Central memory CD8-positive, alpha-beta T cell (primary cell): ENCODE measurements around the gene TLK1.
"Not testable (repeated sequence)": the region's sequence is repeated elsewhere in the genome, so short reads cannot be mapped to it uniquely, and the experiment has no call there.

ENCODE experiments used
- ATAC-seq: fragments of 150-1000 bp; cut with Tn5 transposase; replicated peaks from 2 replicates; pipeline ENCODE4 v1.10.0; 2022; ENCODE audit warnings: mild to moderate bottlenecking, moderate FRiP score, moderate number of reproducible peaks; ENCODE audit not compliant: poor library complexity, severe bottlenecking; ENCODE audit errors: extremely low read depth
- DNase-seq, 2 donors: peaks; one replicate each; pipeline ENCODE4 v3.0.0; 2021; ENCODE audit warnings: low spot score in 2 of 2
- H3K27ac Mint-ChIP-seq: one replicate; pipeline ENCODE4 v1.8.0; 2022; ENCODE audit warnings: low read depth, mild to moderate bottlenecking, moderate library complexity, mixed read lengths
- H3K27me3 Mint-ChIP-seq: one replicate; pipeline ENCODE4 v1.8.0; 2022; ENCODE audit warnings: mixed read lengths
- H3K36me3 Mint-ChIP-seq: one replicate; pipeline ENCODE4 v1.8.0; 2022; ENCODE audit warnings: mild to moderate bottlenecking, moderate library complexity, mixed read lengths; ENCODE audit not compliant: insufficient read depth
- H3K4me1 Mint-ChIP-seq: one replicate; pipeline ENCODE4 v1.8.0; 2022; ENCODE audit warnings: mixed read lengths
- H3K4me3 Mint-ChIP-seq: one replicate; pipeline ENCODE4 v1.8.0; 2022; ENCODE audit warnings: mild to moderate bottlenecking, moderate library complexity, mixed read lengths
- H3K9me3 Mint-ChIP-seq: one replicate; pipeline ENCODE4 v1.8.0; 2022; ENCODE audit warnings: mixed read lengths

The TLK1 gene

GRCh38 chr2:171109571-171109970, 51.1 kb downstream of the TLK1 start:
- H3K27ac Mint-ChIP-seq: peak overlapping the region; percentile 16
- H3K4me3 Mint-ChIP-seq: no peak overlapping the region
- H3K36me3 Mint-ChIP-seq: peaks cover 8% of the 10 kb centered on the region
- ATAC-seq (no peak), DNase-seq (no peak)
- H3K4me1 Mint-ChIP-seq: peaks cover 59% of the 10 kb centered on the region
- H3K9me3 Mint-ChIP-seq: no peaks in the 10 kb centered on the region
- H3K27me3 Mint-ChIP-seq: no peaks in the 10 kb centered on the region

DNA sequence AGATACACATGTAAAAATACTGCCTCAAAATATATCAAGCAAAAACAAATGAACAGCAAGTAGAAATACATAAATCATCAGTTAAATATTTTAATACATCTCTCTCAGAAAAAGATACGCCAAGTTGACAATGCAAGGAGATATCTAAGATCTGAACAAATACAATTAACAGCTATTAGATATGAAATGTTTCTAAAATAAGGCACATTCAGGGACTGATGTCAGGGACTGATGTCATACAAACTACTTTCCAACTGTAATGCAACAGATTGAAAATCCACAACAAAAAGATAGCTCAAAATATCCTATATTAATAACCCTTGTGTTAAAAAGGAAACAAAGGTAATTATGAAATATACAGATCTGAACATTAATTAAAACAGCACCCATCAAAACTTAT, 51.7 kb downstream of the TLK1 start:
- Mint-ChIP-seq H3K4me1 (peaks cover 64% of the 10 kb centered on the region), H3K27ac (peak overlapping the region; percentile 16), H3K9me3 (no peaks in the 10 kb centered on the region), H3K4me3 (no peak overlapping the region), H3K36me3 (peaks cover 8% of the 10 kb centered on the region), H3K27me3 (no peaks in the 10 kb centered on the region)
- no peak for DNase-seq
- ATAC-seq: no peak

DNA sequence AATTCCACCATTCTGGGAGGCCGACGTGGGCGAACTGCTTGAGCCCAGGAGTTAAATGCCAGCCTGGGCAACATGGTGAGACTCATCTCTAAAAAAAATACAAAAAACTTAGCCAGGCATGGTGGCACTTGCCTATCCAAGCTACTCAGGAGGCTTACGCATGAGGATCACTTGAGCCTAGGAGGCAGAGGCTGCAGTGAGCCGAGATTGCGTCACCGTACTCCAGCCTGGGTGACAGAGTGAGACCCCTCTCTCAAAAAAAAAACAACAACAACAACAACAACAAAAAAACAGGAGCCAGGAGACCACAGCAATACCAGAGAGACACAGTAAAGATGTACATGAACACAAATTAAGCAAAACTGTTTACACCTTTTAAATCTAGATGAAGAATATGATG, 52.9 kb downstream of the TLK1 start:
- ATAC-seq (no peak), DNase-seq (no peak)
- Mint-ChIP-seq H3K4me3 (no peak overlapping the region), H3K4me1 (peaks cover 76% of the 10 kb centered on the region), H3K27me3 (no peaks in the 10 kb centered on the region), H3K36me3 (peaks cover 8% of the 10 kb centered on the region), H3K9me3 (no peaks in the 10 kb centered on the region), H3K27ac (no peak overlapping the region)

DNA sequence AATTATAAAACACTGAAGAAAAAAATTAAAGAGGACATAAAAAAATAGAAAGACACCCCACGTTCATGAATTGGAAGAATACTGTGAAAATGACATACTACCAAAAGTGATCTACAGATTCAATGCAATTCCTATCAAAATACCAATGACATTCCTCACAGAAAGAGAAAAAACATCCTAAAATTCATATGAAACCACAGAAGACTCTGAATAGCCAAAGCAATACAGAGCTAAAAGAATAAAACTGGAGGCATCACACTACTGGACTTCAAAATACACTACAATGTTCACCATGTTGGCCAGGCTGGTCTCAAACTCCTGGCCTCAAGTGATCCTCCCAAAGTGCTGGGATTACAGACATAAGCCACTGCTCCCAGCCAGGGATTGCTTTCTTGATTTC, 56.3 kb downstream of the TLK1 start:
- Mint-ChIP-seq H3K4me1 (peaks cover 61% of the 10 kb centered on the region), H3K27ac (no peak overlapping the region), H3K9me3 (no peaks in the 10 kb centered on the region), H3K27me3 (no peaks in the 10 kb centered on the region), H3K4me3 (no peak overlapping the region), H3K36me3 (peaks cover 5% of the 10 kb centered on the region)
- ATAC-seq (no peak), DNase-seq (no peak)

DNA sequence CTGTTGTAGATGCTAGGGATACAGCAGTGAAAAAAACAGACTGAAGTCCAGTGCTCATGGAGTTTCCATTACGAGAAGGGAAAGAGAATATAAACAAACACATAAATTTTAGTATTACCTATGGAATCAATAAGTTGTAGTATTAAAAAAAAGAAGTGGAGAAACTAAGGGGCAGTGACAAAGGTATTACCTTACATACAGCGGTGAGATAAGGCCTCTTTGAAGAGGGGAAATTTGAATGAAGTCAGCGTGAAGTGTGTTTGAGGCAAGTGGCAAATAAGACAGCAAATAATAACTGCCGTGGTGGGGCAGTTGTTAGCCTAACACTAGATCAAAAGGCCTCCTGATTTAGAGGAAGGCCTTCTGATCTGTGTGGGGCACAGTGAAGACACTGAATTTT, 57.9 kb downstream of the TLK1 start:
- DNase-seq (no peak), ATAC-seq (peak; percentile 28)
- no peak overlapping the region for H3K4me3 Mint-ChIP-seq
- peaks cover 53% of the 10 kb centered on the region for H3K4me1 Mint-ChIP-seq
- H3K27me3 Mint-ChIP-seq: no peaks in the 10 kb centered on the region
- H3K36me3 Mint-ChIP-seq: peaks cover 4% of the 10 kb centered on the region
- H3K9me3 Mint-ChIP-seq: peaks cover 3% of the 10 kb centered on the region
- H3K27ac Mint-ChIP-seq: peak overlapping the region; percentile 17

- Mint-ChIP-seq H3K27ac (no peak overlapping the region), H3K27me3 (no peaks in the 10 kb centered on the region), H3K36me3 (peaks cover 4% of the 10 kb centered on the region), H3K4me1 (peaks cover 46% of the 10 kb centered on the region), H3K9me3 (peaks cover 6% of the 10 kb centered on the region), H3K4me3 (no peak overlapping the region)
- no peak for DNase-seq
- ATAC-seq: no peak
Measured at GRCh38 chr2:171100370-171100769, 60.3 kb downstream of the TLK1 start.

GRCh38 chr2:171098607-171099006, 62.1 kb downstream of the TLK1 start:
- Mint-ChIP-seq H3K4me1 (peaks cover 46% of the 10 kb centered on the region), H3K36me3 (peaks cover 4% of the 10 kb centered on the region), H3K27ac (peak overlapping the region; percentile 57), H3K27me3 (no peaks in the 10 kb centered on the region), H3K9me3 (peaks cover 6% of the 10 kb centered on the region), H3K4me3 (no peak overlapping the region)
- no peak for ATAC-seq
- DNase-seq: no peak

DNA sequence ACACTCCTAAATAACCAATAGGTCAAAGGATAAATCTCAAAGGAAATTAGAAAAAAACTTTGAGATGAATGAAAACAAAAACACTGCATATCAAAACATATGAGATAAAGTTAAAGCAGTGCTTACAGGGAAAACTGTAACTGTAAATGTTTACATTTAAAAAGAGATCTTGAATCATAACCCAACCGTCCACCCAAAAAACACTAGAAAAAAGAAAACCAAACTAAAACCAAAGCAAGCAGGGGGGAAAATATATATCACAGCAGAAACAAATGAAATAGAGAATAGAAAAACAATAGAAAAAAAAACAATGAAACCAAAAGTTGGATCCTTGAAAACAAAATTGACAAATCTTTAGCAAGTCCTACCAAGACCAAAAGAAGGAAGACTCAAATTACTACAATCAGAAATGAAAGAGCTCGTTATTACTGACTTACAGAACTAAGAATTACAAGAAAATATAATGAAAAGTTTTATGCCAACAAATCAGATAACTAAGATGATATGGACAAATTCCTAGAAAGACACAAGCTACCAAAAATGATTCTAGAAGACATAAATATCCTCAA, 65.6 kb downstream of the TLK1 start:
- Mint-ChIP-seq H3K4me3 (no peak overlapping the region), H3K27me3 (no peaks in the 10 kb centered on the region), H3K27ac (peak overlapping the region; percentile 29), H3K36me3 (peaks cover 4% of the 10 kb centered on the region), H3K9me3 (peaks cover 6% of the 10 kb centered on the region), H3K4me1 (peaks cover 32% of the 10 kb centered on the region)
- DNase-seq (no peak), ATAC-seq (no peak)

DNA sequence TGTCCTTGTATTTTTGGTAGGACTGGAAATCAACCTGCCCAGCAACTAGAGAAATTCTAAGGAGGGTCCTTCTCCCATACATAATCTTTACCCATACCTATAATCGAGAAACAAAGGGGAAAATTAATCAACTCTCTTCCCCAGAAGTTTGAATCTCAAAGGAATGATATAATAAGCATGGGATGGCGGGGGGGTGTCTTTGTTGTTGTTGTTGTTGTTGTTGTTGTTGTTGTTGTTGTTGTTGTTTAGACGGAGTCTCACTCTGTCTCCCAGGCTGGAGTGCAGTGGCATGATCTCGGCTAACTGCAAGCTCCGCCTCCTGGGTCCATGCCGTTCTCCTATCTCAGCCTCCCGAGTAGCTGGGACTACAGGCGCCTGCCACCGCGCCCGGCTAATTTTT, 69.2 kb downstream of the TLK1 start:
- H3K36me3 Mint-ChIP-seq, H3K9me3 Mint-ChIP-seq, H3K27me3 Mint-ChIP-seq, ATAC-seq, DNase-seq, H3K27ac Mint-ChIP-seq, H3K4me3 Mint-ChIP-seq: not testable (repeated sequence)
- peaks cover 61% of the 10 kb centered on the region for H3K4me1 Mint-ChIP-seq

DNA sequence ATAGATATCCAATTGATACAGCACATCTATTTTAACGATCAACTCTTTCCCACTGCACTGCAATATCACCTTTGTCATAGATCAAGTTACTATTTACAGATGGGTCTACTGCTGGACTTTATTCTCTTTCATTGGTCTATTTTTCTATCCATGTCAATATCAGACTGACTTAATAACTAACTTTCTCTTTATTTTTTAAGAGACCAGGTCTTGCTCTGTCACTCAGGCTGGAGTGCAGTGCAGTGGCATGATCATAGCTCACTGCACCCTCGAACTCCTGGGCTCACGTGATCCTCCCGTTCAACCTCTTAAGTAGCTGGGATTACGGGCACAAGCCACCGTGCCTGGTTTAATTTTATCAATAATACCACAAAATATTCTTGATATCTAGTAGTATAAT, 71.2 kb downstream of the TLK1 start:
- DNase-seq (no peak), ATAC-seq (no peak)
- peak overlapping the region; percentile 47 for H3K27ac Mint-ChIP-seq
- H3K4me3 Mint-ChIP-seq: no peak overlapping the region
- no peaks in the 10 kb centered on the region for H3K27me3 Mint-ChIP-seq
- H3K36me3 Mint-ChIP-seq: peaks cover 7% of the 10 kb centered on the region
- no peaks in the 10 kb centered on the region for H3K9me3 Mint-ChIP-seq
- peaks cover 61% of the 10 kb centered on the region for H3K4me1 Mint-ChIP-seq

DNA sequence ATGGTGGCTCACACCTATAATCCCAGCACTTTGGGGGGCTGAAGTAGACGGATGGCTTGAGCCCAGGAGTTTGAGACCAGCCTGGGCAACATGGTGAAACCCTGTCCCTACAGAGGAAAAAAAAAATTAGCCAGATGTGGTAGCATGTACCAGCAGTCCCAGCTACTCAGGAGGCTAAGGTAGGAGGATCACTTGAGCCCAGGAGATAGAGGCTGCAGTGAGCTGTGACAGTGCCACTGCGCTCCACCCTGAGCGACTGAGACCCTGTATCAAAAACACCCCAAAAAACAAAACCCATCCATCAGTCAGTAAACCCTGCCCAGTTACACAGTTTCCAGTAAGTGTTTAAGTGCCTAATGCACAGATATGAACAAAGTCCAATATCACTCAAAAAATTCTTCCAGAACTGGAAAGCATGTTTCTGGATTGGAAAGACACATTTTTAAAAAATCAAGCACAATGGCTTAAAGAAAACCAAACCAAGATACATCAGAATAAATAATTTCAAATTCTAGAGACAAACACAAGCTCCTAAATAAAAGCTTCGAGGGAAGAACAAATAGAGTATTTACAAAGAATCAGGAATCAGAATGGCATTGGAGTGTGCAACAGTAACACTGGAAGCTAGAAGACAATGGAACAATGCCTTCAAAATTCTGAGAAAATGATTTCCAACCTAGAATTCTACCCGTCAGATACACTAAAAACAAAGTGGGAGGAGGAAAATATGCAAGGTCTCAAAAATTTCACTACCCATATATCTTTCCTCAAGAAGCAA, 72.4 kb downstream of the TLK1 start:
- peak overlapping the region; percentile 68 for H3K27ac Mint-ChIP-seq
- ATAC-seq (no peak), DNase-seq (no peak)
- peaks cover 7% of the 10 kb centered on the region for H3K36me3 Mint-ChIP-seq
- H3K27me3 Mint-ChIP-seq: no peaks in the 10 kb centered on the region
- peaks cover 58% of the 10 kb centered on the region for H3K4me1 Mint-ChIP-seq
- H3K9me3 Mint-ChIP-seq: no peaks in the 10 kb centered on the region
- no peak overlapping the region for H3K4me3 Mint-ChIP-seq

DNA sequence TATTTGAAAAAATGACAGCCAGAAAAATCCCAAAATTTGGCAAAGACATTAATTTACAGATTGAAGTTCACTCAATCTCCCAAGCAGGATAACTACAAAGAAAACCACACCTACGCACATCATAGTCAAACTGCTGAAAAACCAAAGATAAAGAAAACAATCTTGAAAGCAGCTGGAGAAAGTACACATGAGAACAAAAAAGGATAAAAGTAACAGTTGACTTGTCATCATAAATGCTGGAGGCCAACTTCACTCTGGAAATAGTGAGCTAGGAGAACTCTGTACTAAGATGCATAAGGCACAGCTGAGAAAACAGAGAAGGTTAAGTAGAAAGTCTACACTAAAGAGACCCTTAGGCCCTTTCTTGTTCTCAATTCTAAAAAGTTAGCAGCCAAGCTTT, 73.1 kb downstream of the TLK1 start:
- Mint-ChIP-seq H3K27ac (peak overlapping the region; percentile 68), H3K4me1 (peaks cover 56% of the 10 kb centered on the region), H3K4me3 (no peak overlapping the region), H3K36me3 (peaks cover 9% of the 10 kb centered on the region), H3K27me3 (no peaks in the 10 kb centered on the region), H3K9me3 (no peaks in the 10 kb centered on the region)
- ATAC-seq (peak; percentile 12), DNase-seq (no peak)
